Epithelial cell of esophagus (primary cell): Measurements from ENCODE around the gene SECTM1.

Source experiments
- DNase-seq: peaks from one replicate; pipeline ENCODE4 v3.0.0; 2010; ENCODE audit warnings: low read depth
- H3K4me3 ChIP-seq: 2 replicates; pipeline ENCODE4 v1.5.1; 2011; ENCODE audit warnings: mild to moderate bottlenecking, low read length, control low read depth
- CTCF ChIP-seq: IDR thresholded peaks from 2 replicates; pipeline ENCODE4 v1.5.1; 2011; ENCODE audit warnings: low read depth, mild to moderate bottlenecking, low read length, control low read depth, inconsistent platforms; ENCODE audit not compliant: insufficient read depth; ENCODE audit errors: missing control alignments

The SECTM1 gene

DNA sequence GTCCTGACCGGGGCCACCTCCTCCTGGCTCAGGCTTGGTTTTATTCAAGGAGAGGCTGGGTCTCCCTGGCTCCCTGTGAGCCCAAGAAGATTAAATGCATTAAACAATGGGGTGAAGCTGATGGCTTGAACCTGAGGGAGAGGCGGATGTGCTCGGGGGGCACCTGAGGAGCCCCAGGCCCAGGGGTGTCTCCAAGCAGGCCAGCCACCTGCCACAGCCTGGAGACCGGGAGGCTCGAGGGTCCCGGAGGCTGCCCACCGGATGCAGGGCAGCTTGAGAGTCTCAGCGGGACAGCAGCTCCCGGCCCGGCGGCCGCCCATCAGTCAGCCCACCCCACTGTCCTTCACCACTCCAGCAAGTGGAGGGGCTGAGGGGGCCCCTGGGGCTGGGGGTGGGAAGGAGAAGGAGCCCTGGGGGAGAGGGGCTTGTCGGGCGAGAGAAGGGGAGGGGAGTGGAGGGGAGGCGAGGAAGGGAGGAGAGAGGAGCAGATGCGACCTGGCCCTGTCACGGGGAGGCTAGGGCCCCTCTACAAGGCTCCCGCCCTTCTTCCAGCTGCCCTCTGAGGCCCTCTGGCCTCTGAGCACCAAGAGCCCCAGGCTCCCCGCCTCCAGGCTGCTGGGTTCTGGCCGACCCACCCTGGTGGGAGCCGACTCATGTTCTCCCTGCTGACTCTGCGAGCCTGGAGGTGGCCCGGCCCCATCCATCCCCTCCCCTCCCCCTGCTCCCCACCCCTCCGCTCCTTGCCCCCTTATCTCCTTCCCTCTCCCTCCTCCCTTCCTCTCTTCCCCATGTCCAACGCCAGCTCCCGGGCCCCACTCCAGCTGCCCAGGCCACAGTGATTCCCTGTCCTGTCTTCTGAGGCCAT is 29.4 kb downstream of the SECTM1 start:
- TF ChIP-seq CTCF, result no peak
- DNase-seq, result no peak
- no peak overlapping the region for H3K4me3 ChIP-seq

DNA sequence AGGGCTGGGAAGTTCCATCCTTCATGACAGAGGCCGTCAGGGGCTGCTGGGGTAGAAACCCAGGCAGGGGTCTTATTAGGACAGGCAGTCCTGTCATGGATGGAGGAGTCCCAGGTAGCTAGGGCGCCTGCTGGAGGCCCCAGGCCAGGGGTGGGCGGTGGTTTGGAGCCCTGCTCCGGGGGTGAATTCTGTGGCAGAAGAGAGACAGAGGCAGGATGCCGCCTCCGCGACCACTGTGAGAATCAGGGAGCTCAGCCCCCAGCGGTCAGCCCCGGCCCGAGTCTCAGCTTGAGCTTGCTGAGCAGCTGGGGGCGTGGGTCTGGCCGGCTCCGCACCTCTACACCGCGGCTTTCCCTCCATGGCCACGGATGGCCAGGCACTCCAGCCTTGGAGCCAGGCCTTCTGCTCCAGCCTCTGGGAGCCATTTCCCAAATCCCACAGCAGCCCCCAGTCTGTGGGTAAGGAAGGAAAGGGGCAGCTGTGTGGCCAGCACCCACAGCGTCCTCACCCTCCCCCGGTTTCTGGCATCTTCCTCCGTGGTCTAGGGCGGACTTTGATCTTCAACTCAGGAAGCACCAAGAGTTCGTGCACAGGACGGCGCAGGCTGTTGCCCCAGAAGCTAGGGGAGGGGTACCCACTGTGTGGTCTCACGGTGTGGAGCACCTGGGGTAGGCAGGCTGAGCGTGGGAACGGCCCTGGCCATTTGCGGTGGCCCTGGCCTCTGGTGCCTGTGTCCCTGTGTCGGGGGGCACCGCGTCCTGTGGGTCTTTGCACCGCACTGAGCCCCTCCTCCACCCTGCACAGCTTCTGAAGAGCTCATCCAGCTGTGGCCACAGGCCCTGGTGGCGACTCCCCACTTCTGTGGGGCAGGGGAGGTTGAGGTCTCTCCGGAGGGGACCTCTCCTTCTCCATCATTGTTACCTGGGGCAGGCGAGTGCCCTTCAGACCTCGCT is 30.3 kb downstream of the SECTM1 start:
- no peak overlapping the region for H3K4me3 ChIP-seq
- DNase-seq, result no peak
- no peak for TF ChIP-seq CTCF

GRCh38 chr17:82302568-82302963 is 31.0 kb downstream of the SECTM1 start:
- H3K4me3 ChIP-seq, result no peak overlapping the region
- DNase-seq, result no peak
- TF ChIP-seq CTCF, result no peak

DNA sequence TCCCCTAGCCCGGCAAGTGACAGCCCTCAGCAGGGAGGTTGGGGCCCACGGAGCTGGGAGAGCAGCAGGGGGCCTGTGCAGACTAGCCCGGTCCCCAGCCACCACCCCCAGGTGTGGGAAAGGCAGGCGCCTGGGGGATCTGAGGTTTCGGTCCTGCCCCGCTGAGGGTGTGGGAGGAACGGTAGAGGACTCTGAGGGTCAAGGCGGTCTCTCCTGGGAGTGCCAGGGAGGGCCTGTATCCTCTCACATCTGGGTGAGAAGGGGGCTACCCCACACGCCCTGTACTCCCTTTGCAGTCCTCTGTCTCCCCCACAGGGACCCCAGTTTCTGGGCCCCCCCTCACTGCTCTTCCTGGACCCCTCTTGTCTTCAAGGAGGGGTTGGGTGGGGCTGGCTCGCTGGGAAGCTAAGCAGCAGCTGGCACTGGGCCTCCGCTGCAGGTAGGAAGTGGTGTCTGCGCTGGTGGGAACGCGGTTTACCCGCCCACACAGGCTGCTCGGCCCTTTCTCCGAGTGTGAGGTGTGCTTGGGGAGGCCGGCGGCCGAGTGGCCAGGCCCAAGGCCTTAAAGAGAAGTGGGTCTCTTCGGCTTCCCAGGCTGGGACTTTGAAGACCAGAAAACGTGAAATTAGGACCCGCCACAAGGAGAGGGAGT is 31.5 kb downstream of the SECTM1 start:
- no peak for TF ChIP-seq CTCF
- peak; percentile 56 for DNase-seq
- no peak overlapping the region for H3K4me3 ChIP-seq

- no peak for DNase-seq
- H3K4me3 ChIP-seq, result no peak overlapping the region
- TF ChIP-seq CTCF, result no peak
Observed at GRCh38 chr17:82301300-82301915, 32.2 kb downstream of the SECTM1 start.

DNA sequence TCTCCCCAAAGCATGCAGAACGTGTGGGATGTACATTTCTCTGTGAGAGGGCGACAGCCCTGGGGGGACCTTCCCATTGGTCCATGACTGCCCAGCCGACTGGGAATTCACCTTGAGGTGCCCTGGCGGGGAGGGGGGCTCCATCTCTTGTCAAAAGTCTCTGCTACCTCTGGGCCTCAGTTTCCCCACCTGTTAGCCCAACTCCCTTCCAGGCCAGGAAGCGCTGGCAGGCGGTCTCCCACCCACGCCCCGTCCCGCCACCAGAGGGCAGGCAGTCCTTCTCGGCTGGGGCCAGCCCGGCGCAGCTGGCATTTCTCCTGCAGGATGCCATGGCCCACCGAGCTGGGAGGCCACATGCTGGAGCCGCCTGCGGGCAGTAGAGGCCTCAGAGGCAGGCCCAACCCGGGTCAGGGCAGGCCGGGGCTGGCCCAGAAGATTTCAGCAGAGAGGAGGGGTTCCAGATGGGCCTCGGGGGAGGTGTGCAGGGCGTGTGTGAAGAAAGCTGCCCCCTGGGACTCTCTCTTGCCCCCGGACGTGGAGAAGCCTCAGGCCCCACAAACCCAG is 32.8 kb downstream of the SECTM1 start:
- DNase-seq, result peak; percentile 62
- H3K4me3 ChIP-seq, result no peak overlapping the region
- peak; percentile 71 for TF ChIP-seq CTCF
